Naive thymus-derived CD4-positive, alpha-beta T cell (primary cell): Measurements from ENCODE around the gene SLC43A3. TPM values are rescaled to one million over a fixed set of nuclear protein-coding genes. Genes with fewer than 3 reads are reported as not detected.

ENCODE experiments used
- ATAC-seq: fragments of 150-1000 bp; cut with Tn5 transposase; 2 replicates; pipeline ENCODE4 v1.10.0; 2021; ENCODE audit warnings: mild to moderate bottlenecking, moderate library complexity
- CTCF ChIA-PET: fragments of 350-600 bp; sonication (Branson Sonifier 250); formaldehyde crosslinking; loops from one replicate; lab custom pipeline; 2021; ENCODE audit warnings: antibody characterized with exemption; lab: Charles Lee
- POLR2A ChIA-PET: fragments of 350-600 bp; sonication (Branson Sonifier 250); formaldehyde crosslinking; loops from one replicate; lab custom pipeline; 2021; ENCODE audit warnings: antibody characterized with exemption, inconsistent platforms; lab: Charles Lee
- DNase-seq, 9 donors: peaks; one replicate each; pipeline versions ENCODE4 v3.0.0 to v3.0.0-alpha.2; 2020 to 2022; ENCODE audit warnings: mixed read lengths in 1 of 9
- H3K27ac ChIP-seq: one replicate; pipeline ENCODE4 v1.7.0; 2013; ENCODE audit warnings: mild to moderate bottlenecking, low read depth, low read length, moderate library complexity
- H3K27me3 ChIP-seq, 2 donors: one replicate each; pipeline ENCODE4 v1.7.0; 2013; ENCODE audit warnings: low read length in 2 of 2, mild to moderate bottlenecking in 2 of 2, moderate library complexity in 2 of 2; ENCODE audit not compliant: control insufficient read depth in 2 of 2, insufficient read depth in 2 of 2
- H3K36me3 ChIP-seq, 3 experiments: 1 replicate in 2 of 3; 2 replicates in 1 of 3; pipeline ENCODE4 v1.7.0; 2013; ENCODE audit warnings: low read length in 3 of 3, mild to moderate bottlenecking in 3 of 3, moderate library complexity in 1 of 3; ENCODE audit not compliant: insufficient read depth in 3 of 3, control insufficient read depth in 2 of 3
- H3K4me1 ChIP-seq, 2 donors: one replicate each; pipeline ENCODE4 v1.7.0; 2013; ENCODE audit warnings: low read length in 2 of 2, mild to moderate bottlenecking in 2 of 2, moderate library complexity in 1 of 2; ENCODE audit not compliant: control insufficient read depth in 2 of 2, insufficient read depth in 2 of 2
- H3K4me3 ChIP-seq: 2 replicates; pipeline ENCODE4 v1.7.0; 2013; ENCODE audit warnings: mild to moderate bottlenecking, low read length
- H3K9me3 ChIP-seq, 3 experiments: 1 replicate in 2 of 3; 2 replicates in 1 of 3; pipeline ENCODE4 v1.7.0; 2013; ENCODE audit warnings: low read length in 3 of 3; ENCODE audit not compliant: control insufficient read depth in 2 of 3
- H3K27ac Mint-ChIP-seq, 9 donors: one replicate each; pipeline ENCODE4 v1.8.0; 2020 to 2022; ENCODE audit warnings: mixed read lengths in 9 of 9, mild to moderate bottlenecking in 8 of 9, moderate library complexity in 5 of 9, inconsistent platforms in 2 of 9
- H3K27me3 Mint-ChIP-seq, 5 donors: one replicate each; pipeline ENCODE4 v1.8.0; 2021 to 2022; ENCODE audit warnings: mixed read lengths in 5 of 5, mild to moderate bottlenecking in 1 of 5
- H3K36me3 Mint-ChIP-seq, 5 donors: one replicate each; pipeline ENCODE4 v1.8.0; 2020 to 2022; ENCODE audit warnings: mixed read lengths in 5 of 5, mild to moderate bottlenecking in 3 of 5, inconsistent platforms in 1 of 5
- H3K4me1 Mint-ChIP-seq, 7 donors: one replicate each; pipeline ENCODE4 v1.8.0; 2020 to 2022; ENCODE audit warnings: mixed read lengths in 7 of 7, mild to moderate bottlenecking in 3 of 7, inconsistent platforms in 1 of 7
- H3K4me3 Mint-ChIP-seq, 10 donors: one replicate each; pipeline ENCODE4 v1.8.0; 2020 to 2022; ENCODE audit warnings: mild to moderate bottlenecking in 10 of 10, mixed read lengths in 10 of 10, moderate library complexity in 6 of 10, inconsistent platforms in 2 of 10
- H3K9me3 Mint-ChIP-seq, 11 donors: one replicate each; pipeline ENCODE4 v1.8.0; 2020 to 2022; ENCODE audit warnings: mixed read lengths in 11 of 11, mild to moderate bottlenecking in 4 of 11, inconsistent platforms in 1 of 11, moderate library complexity in 1 of 11
- intact Hi-C, 2 donors: fragments of 100-400 bp; cut with micrococcal nuclease; formaldehyde crosslinking; loops; one replicate each; pipeline ENCODE4 v1.15.1; 2023
- polyA plus RNA-seq, 2 donors: library from polyadenylated mRNA; unstranded; fragments of 300-500 nt; fragmentation: Illumina TruSeq; gene quantifications; one replicate each; pipeline ENCODE4 v1.2.3, GENCODE V29; 2021
- total RNA-seq, 6 experiments: library from RNA in 5 of 6; stranded (reverse) in 5 of 6; gene quantifications; 1 replicate in 5 of 6; 2 replicates in 1 of 6; pipeline ENCODE4 v1.2.3 and lab custom pipeline; 2021 to 2026

The SLC43A3 gene
- total and polyA plus RNA-seq, 7 experiments from 2014 or later, result 10.0 to 67.9 (median 12.2) TPM

DNA sequence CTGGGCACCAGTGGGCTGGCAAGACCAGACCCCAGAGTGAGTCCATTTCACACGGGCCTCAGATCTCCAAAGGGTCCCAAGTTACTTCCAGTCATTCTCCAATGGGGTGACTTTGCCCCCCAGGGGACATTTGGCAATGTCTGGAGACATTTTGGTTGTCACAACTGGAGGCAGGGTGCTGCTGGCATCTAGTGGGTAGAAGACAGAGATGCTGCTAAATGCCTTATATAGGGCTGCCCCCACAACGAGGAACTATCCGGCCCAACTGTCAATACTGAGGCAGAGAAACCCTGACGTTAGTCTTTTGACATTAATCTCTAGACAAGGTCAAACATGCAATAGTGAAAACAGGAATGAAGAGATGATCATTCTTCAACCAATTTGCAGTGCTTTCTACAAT, 39.8 kb upstream of the SLC43A3 start:
- Mint-ChIP-seq H3K4me1 (peaks cover 0 to 8% (median under 1%) of the 10 kb centered on the region in 7 donors), H3K4me3 (no peak overlapping the region), H3K27ac (no peak overlapping the region), H3K36me3 (no peaks in the 10 kb centered on the region), H3K27me3 (peaks cover 0 to 31% (median 1%) of the 10 kb centered on the region in 5 donors), H3K9me3 (no peaks in the 10 kb centered on the region)
- no peaks in the 10 kb centered on the region for H3K4me1 ChIP-seq
- H3K4me3 ChIP-seq, result no peak overlapping the region
- H3K36me3 ChIP-seq, result no peaks in the 10 kb centered on the region
- ATAC-seq (no peak), DNase-seq (no peak)
- ChIA-PET POLR2A (no interaction called here), CTCF (no interaction called here)
- H3K9me3 ChIP-seq, result no peaks in the 10 kb centered on the region
- no peaks in the 10 kb centered on the region for H3K27me3 ChIP-seq
- no peak overlapping the region for H3K27ac ChIP-seq
- intact Hi-C loops, result no loop called here

DNA sequence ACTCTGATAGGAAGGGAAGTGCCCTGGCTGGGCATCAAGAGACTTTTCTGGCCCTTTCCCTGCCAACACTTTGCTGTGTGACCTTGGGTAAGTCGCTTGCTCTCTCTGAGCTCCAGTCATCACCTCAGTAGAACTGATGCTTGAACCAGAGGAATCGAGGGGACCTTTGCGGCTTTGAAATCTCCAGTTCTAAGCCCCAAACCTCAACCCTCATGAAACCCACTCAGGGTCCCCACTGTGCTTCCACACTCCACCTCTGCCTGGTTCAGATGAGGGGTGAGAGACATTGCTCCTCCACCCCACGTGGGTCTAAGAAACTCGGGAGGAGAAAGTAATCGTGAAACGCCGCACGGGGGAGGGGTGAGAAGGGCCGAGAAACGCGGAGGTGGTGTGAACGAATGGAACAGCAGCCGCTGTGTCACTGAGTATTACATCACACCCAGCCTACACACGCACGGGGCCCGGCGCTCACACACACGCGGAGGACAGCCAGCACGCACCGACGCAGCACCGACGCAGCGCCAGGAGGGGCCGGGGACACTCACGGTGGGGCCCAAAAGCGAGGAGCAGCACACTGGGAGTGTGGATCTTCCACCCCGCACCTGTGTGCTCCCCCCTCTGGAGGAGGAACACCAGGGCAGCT, 37.7 kb upstream of the SLC43A3 start:
- CTCF ChIA-PET, result interaction anchor here (0.6 to 0.9 kb wide), 2 partner anchors 42 to 249 kb away, joined by 3 to 4 read pairs; no protein-coding TSS in a partner anchor
- H3K36me3 Mint-ChIP-seq, result no peaks in the 10 kb centered on the region

DNA sequence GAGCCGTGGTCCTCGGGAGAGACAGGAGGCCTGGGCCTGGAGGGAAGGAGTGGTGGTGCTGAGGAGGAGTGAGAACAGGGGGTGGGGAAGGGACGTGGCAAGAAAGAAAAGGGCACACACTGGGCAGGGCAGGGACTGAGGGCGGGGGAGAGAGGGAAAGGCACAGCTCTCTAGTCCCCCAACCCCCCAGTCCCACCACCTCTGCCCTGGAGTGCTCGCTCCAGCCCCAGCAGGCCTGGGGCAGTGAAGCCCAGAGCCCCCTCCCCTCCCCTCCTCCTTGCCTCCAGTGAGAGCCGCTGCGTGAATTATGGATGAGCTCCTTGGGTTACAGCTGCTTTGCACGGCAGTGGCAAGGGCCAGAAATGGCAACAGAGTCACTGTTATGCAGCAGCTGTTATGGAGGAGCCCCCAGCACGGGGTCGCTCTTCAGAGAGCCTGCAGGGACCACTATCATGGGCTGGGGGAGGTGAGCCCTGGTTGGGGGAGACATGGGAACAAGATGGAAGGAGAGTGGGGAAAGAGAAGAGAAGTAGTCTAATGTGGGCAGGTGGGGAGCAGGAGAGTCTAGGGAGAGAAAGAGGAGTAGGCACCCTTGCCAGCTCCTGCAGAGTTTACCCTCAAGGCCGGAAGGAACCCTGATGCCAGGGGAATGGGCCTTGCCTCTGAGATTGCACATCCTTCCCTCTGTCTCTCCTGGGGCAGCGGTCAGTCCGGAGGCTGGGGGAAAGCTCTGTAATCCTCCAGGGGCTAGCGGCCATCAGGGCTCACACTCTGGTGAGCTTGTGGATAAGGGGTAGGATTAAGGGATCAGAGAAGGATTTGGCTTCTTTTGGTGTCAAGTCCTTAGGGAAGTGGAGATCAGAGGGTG, 37.0 kb upstream of the SLC43A3 start:
- H3K9me3 ChIP-seq, result no peaks in the 10 kb centered on the region
- Mint-ChIP-seq H3K9me3 (peaks cover 0 to 2% (median 0%) of the 10 kb centered on the region in 11 donors), H3K27ac (peak overlapping the region in 1 of 9 donors; percentile 36), H3K36me3 (no peaks in the 10 kb centered on the region), H3K27me3 (peaks cover 11 to 48% (median 16%) of the 10 kb centered on the region in 5 donors), H3K4me3 (no peak overlapping the region), H3K4me1 (peaks cover 8 to 22% (median 17%) of the 10 kb centered on the region in 7 donors)
- no peaks in the 10 kb centered on the region for H3K36me3 ChIP-seq
- ChIA-PET CTCF (interaction anchor here (0.6 to 1.3 kb wide), 4 partner anchors 11 to 250 kb away, joined by 3 to 5 read pairs (median 4); no protein-coding TSS in a partner anchor), POLR2A (no interaction called here)
- peaks cover 12 to 13% of the 10 kb centered on the region in 2 donors for H3K4me1 ChIP-seq
- DNase-seq, result no peak
- intact Hi-C loops, result no loop called here
- H3K27me3 ChIP-seq, result peaks cover 7 to 8% of the 10 kb centered on the region in 2 donors
- H3K27ac ChIP-seq, result no peak overlapping the region
- H3K4me3 ChIP-seq, result no peak overlapping the region
- no peak for ATAC-seq

More for the DNA sequence above, 37.7 kb upstream of the SLC43A3 start:
- Mint-ChIP-seq H3K9me3 (no peaks in the 10 kb centered on the region), H3K27me3 (peaks cover 4 to 46% (median 10%) of the 10 kb centered on the region in 5 donors), H3K27ac (no peak overlapping the region), H3K4me3 (no peak overlapping the region), H3K4me1 (peaks cover 4 to 17% (median 12%) of the 10 kb centered on the region in 7 donors)
- POLR2A ChIA-PET, result no interaction called here
- Histone ChIP-seq H3K36me3 (no peaks in the 10 kb centered on the region), H3K27ac (no peak overlapping the region), H3K9me3 (no peaks in the 10 kb centered on the region), H3K4me3 (no peak overlapping the region), H3K4me1 (peaks cover 5 to 7% of the 10 kb centered on the region in 2 donors), H3K27me3 (peaks cover 5% of the 10 kb centered on the region in 2 donors)
- DNase-seq (no peak), ATAC-seq (no peak)
- intact Hi-C loops, result no loop called here

DNA sequence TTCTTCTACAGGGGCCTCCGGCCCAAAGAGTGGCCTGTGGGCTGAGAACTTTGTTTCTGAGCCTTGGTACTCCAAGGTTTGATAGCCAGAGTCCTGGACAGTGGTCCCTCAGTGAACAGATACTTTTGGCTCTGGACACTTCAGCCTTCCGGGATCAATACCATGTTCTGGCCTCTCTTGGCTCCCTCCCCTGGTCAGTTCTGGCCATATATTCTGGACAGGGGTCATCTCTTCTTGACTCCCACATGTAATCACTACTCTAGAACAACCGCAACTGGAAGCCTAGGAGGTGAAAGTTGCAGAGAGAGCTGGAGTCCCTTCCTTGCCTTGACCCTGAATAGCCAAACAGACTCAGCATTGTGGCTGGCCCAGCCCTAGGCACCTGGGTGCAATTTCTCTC, 35.7 kb upstream of the SLC43A3 start:
- DNase-seq (no peak), ATAC-seq (no peak)
- no peak overlapping the region for H3K27ac Mint-ChIP-seq
- Histone ChIP-seq H3K4me3 (no peak overlapping the region), H3K36me3 (no peaks in the 10 kb centered on the region), H3K27ac (no peak overlapping the region), H3K27me3 (peaks cover 8 to 9% of the 10 kb centered on the region in 2 donors), H3K4me1 (peaks cover 22 to 23% of the 10 kb centered on the region in 2 donors), H3K9me3 (no peaks in the 10 kb centered on the region)
- H3K27me3 Mint-ChIP-seq, result peaks cover 18 to 57% (median 26%) of the 10 kb centered on the region in 5 donors
- peaks cover 16 to 32% (median 18%) of the 10 kb centered on the region in 7 donors for H3K4me1 Mint-ChIP-seq
- intact Hi-C loops, result no loop called here
- ChIA-PET CTCF (interaction anchor here (1.2 kb wide), 1 partner anchor 12 kb away, joined by 3 read pairs; no protein-coding TSS in a partner anchor), POLR2A (no interaction called here)
- H3K9me3 Mint-ChIP-seq, result peaks cover 0 to 2% (median 0%) of the 10 kb centered on the region in 11 donors
- H3K36me3 Mint-ChIP-seq, result no peaks in the 10 kb centered on the region
- H3K4me3 Mint-ChIP-seq, result peak overlapping the region in 5 of 10 donors; percentile 11 to 99 (median 36)

DNA sequence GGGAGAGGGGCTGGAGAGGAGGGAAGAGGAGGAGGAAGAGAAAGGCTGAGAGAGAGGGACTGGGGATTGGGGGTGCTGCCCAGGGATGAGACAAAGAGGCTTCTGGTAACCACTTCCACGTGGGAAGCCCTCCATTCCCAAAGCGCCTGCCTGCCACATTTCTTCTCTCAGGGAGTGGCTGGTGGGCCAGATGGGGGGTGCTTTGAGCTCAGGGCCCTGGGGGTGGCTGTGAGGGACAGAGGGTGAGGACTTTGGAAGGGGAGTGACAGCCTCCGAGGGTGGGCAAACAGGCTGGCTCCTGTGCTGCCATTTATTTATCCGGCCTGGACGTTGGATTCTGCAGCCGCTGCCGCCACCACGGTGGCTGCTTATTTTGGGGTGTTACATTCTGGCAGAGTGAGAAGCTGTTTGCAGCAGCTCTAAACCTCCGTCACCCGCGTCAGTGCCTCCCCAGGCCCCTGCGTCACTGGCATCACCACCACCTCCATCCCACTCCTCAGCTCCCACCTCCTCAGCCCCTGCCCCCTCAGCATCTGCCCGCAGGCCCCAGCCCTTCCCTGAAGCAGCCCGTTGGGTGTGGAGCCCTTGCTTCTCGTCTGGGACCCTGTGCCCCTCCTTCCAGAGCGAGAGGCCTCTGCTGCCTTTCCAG, 35.0 kb upstream of the SLC43A3 start:
- peak overlapping the region in 8 of 10 donors; percentile 16 to 99 (median 52) for H3K4me3 Mint-ChIP-seq
- Histone ChIP-seq H3K4me3 (no peak overlapping the region), H3K4me1 (peaks cover 26% of the 10 kb centered on the region in 2 donors), H3K36me3 (no peaks in the 10 kb centered on the region), H3K27ac (no peak overlapping the region), H3K9me3 (no peaks in the 10 kb centered on the region), H3K27me3 (peaks cover 9 to 12% of the 10 kb centered on the region in 2 donors)
- H3K27me3 Mint-ChIP-seq, result peaks cover 22 to 62% (median 30%) of the 10 kb centered on the region in 5 donors
- ATAC-seq, result no peak
- peaks cover 17 to 38% (median 24%) of the 10 kb centered on the region in 7 donors for H3K4me1 Mint-ChIP-seq
- intact Hi-C loops, result no loop called here
- ChIA-PET POLR2A (interaction anchor here (1.0 kb wide), 1 partner anchor 22 kb away, joined by 3 read pairs; no protein-coding TSS in a partner anchor), CTCF (no interaction called here)
- DNase-seq, result no peak
- H3K27ac Mint-ChIP-seq, result no peak overlapping the region
- no peaks in the 10 kb centered on the region for H3K36me3 Mint-ChIP-seq
- H3K9me3 Mint-ChIP-seq, result peaks cover 0 to 2% (median 0%) of the 10 kb centered on the region in 11 donors
